Hepatocyte (in vitro differentiated cells): ENCODE results near the gene CCDC18. TPM values are rescaled to one million over a fixed set of nuclear protein-coding genes. Genes with fewer than 3 reads are reported as not detected.

Source experiments
- DNase-seq: peaks from one replicate; pipeline ENCODE4 v3.0.0-alpha.2; 2016; ENCODE audit warnings: low spot score
- H2AFZ ChIP-seq: fragments of 200-600 bp; sonication (generic); 2 replicates; pipeline ENCODE4 v1.6.0; 2016; ENCODE audit warnings: antibody characterized with exemption, mild to moderate bottlenecking
- H3K27ac ChIP-seq: fragments of 200-600 bp; sonication (generic); 2 replicates; pipeline ENCODE4 v1.5.1; 2016; ENCODE audit warnings: mild to moderate bottlenecking
- H3K27me3 ChIP-seq: fragments of 200-600 bp; sonication (generic); 2 replicates; pipeline ENCODE4 v1.6.1; 2016
- H3K36me3 ChIP-seq: fragments of 200-600 bp; sonication (generic); replicated peaks from 2 replicates; pipeline ENCODE4 v1.5.1; 2016; ENCODE audit warnings: low read depth; ENCODE audit not compliant: insufficient read depth
- H3K4me1 ChIP-seq: fragments of 200-600 bp; sonication (generic); 2 replicates; pipeline ENCODE4 v1.5.1; 2016; ENCODE audit warnings: mild to moderate bottlenecking, moderate library complexity; ENCODE audit not compliant: insufficient read depth
- H3K4me2 ChIP-seq: fragments of 200-600 bp; sonication (generic); 2 replicates; pipeline ENCODE4 v1.6.0; 2016
- H3K4me3 ChIP-seq: fragments of 200-600 bp; sonication (generic); 2 replicates; pipeline ENCODE4 v1.5.1; 2016; ENCODE audit warnings: mild to moderate bottlenecking
- H3K79me2 ChIP-seq: fragments of 200-600 bp; sonication (generic); 2 replicates; pipeline ENCODE4 v1.6.0; 2017; ENCODE audit warnings: mild to moderate bottlenecking
- H3K9me2 ChIP-seq: fragments of 200-600 bp; sonication (generic); replicated peaks from 2 replicates; pipeline ENCODE4 v1.6.0; 2017; ENCODE audit warnings: mild to moderate bottlenecking; ENCODE audit not compliant: insufficient read depth
- H3K9me3 ChIP-seq: fragments of 200-600 bp; sonication (generic); 2 replicates; pipeline ENCODE4 v1.5.1; 2016; ENCODE audit warnings: low read depth, mild to moderate bottlenecking
- H4K20me1 ChIP-seq: fragments of 200-600 bp; sonication (generic); 2 replicates; pipeline ENCODE4 v1.6.0; 2016; ENCODE audit warnings: mild to moderate bottlenecking; ENCODE audit not compliant: insufficient read depth, poor library complexity, severe bottlenecking
- EZH2 ChIP-seq: fragments of 200-600 bp; sonication (generic); IDR thresholded peaks from 2 replicates; pipeline ENCODE4 v1.6.1; 2016; ENCODE audit warnings: antibody characterized with exemption, mild to moderate bottlenecking, borderline replicate concordance
- EZH2phosphoT487 ChIP-seq: fragments of 200-600 bp; sonication (generic); IDR thresholded peaks from one replicate; pipeline ENCODE4 v1.6.1; 2018; ENCODE audit warnings: antibody characterized with exemption, mild to moderate bottlenecking, low read depth, moderate library complexity; ENCODE audit not compliant: unreplicated experiment, severe bottlenecking
- WGBS: methylation state at CpG from one replicate; pipeline ENCODE4 v1.1.6; 2016; ENCODE audit warnings: low lambda C conversion rate; ENCODE audit errors: missing lambda C conversion rate; 5-methylcytosine and 5-hydroxymethylcytosine counted together
- polyA plus RNA-seq: library from polyadenylated mRNA; unstranded; fragments of >200 nt; fragmentation: Nextera tagmentation; extraction: Ambion mirVana; gene quantifications from 2 replicates; pipeline ENCODE4 v1.2.1, GENCODE V29; 2016
- total RNA-seq: library from RNA; depleted of rRNA; stranded (reverse); fragments of >200 nt; gene quantifications from 2 replicates; pipeline ENCODE4 v1.2.3, GENCODE V29; 2014
- TF ChIP-seq, protein P1 (sequence below): fragments of 200-600 bp; sonication (generic); IDR thresholded peaks from 2 replicates; pipeline ENCODE4 v1.5.1; 2016; ENCODE audit warnings: antibody characterized with exemption, mild to moderate bottlenecking; ENCODE audit not compliant: poor library complexity

The CCDC18 gene
- total and polyA plus RNA-seq, 2 experiments from 2014 or later, result 4.9 to 6.8 TPM

- no peak overlapping the region for H3K4me2 ChIP-seq
- H4K20me1 ChIP-seq, result no peaks in the 10 kb centered on the region
- no peak overlapping the region for H3K27ac ChIP-seq
- no peak overlapping the region for H3K4me3 ChIP-seq
- H3K27me3 ChIP-seq, result no peaks in the 10 kb centered on the region
- no peak for TF ChIP-seq EZH2
- TF ChIP-seq, protein P1, sequence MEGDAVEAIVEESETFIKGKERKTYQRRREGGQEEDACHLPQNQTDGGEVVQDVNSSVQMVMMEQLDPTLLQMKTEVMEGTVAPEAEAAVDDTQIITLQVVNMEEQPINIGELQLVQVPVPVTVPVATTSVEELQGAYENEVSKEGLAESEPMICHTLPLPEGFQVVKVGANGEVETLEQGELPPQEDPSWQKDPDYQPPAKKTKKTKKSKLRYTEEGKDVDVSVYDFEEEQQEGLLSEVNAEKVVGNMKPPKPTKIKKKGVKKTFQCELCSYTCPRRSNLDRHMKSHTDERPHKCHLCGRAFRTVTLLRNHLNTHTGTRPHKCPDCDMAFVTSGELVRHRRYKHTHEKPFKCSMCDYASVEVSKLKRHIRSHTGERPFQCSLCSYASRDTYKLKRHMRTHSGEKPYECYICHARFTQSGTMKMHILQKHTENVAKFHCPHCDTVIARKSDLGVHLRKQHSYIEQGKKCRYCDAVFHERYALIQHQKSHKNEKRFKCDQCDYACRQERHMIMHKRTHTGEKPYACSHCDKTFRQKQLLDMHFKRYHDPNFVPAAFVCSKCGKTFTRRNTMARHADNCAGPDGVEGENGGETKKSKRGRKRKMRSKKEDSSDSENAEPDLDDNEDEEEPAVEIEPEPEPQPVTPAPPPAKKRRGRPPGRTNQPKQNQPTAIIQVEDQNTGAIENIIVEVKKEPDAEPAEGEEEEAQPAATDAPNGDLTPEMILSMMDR, result no peak
- no peak for TF ChIP-seq EZH2phosphoT487
- DNase-seq, result no peak
- H3K79me2 ChIP-seq, result peaks cover 2% of the 10 kb centered on the region
- H3K36me3 ChIP-seq, result no peaks in the 10 kb centered on the region
- no peak overlapping the region for H2AFZ ChIP-seq
- no peaks in the 10 kb centered on the region for H3K9me3 ChIP-seq
- H3K4me1 ChIP-seq, result no peaks in the 10 kb centered on the region
- H3K9me2 ChIP-seq, result no peaks in the 10 kb centered on the region
- 97% methylated on average over 1 of the region's 1 CpG for WGBS
These were observed 37.4 kb upstream of the CCDC18 start for GRCh38 chr1:93143136-93143535.

GRCh38 chr1:93143769-93144168 lies 36.8 kb upstream of the CCDC18 start:
- Histone ChIP-seq H4K20me1 (no peaks in the 10 kb centered on the region), H3K79me2 (peaks cover 2% of the 10 kb centered on the region), H3K27me3 (no peaks in the 10 kb centered on the region), H3K9me2 (no peaks in the 10 kb centered on the region), H3K9me3 (no peaks in the 10 kb centered on the region), H2AFZ (no peak overlapping the region), H3K4me3 (no peak overlapping the region), H3K4me2 (no peak overlapping the region), H3K4me1 (no peaks in the 10 kb centered on the region), H3K36me3 (no peaks in the 10 kb centered on the region), H3K27ac (no peak overlapping the region)
- TF ChIP-seq EZH2, result no peak
- TF ChIP-seq EZH2phosphoT487, result no peak
- TF ChIP-seq, protein P1, result no peak
- no peak for DNase-seq
- WGBS, result 97% methylated on average over 4 of the region's 4 CpGs

- Histone ChIP-seq H3K9me2 (no peaks in the 10 kb centered on the region), H2AFZ (no peak overlapping the region), H3K36me3 (no peaks in the 10 kb centered on the region), H4K20me1 (no peaks in the 10 kb centered on the region), H3K4me2 (no peak overlapping the region), H3K27me3 (no peaks in the 10 kb centered on the region), H3K9me3 (no peaks in the 10 kb centered on the region), H3K27ac (no peak overlapping the region), H3K4me1 (no peaks in the 10 kb centered on the region), H3K79me2 (peaks cover 2% of the 10 kb centered on the region), H3K4me3 (no peak overlapping the region)
- no peak for DNase-seq
- 69% methylated on average over 7 of the region's 7 CpGs for whole genome bisulfite sequencing
- TF ChIP-seq EZH2phosphoT487, result no peak
- TF ChIP-seq, protein P1, result no peak
- no peak for TF ChIP-seq EZH2
These were observed 32.5 kb upstream of the CCDC18 start for GRCh38 chr1:93148001-93148400.

DNA sequence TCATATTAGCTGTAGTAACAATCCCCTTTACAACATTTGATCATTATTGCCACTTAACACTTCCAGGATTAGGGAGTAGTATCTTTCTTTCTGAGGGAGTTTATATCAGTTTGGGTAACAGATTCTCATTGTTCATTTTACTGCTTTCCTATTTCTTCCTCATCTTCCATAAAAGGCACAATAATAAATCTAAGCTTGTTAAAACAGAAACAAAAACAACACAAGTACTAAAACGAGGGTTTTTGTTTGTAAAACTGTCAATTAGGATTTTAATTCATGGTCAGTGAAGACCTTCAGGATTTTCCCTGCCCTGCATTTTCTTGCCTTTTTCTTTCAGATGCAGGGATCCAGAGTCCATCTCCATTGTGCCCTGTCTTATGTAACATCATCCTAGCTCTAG lies 29.8 kb upstream of the CCDC18 start:
- no peak overlapping the region for H2AFZ ChIP-seq
- no peak overlapping the region for H3K27ac ChIP-seq
- H3K4me1 ChIP-seq, result no peaks in the 10 kb centered on the region
- H3K4me3 ChIP-seq, result no peak overlapping the region
- H3K79me2 ChIP-seq, result no peaks in the 10 kb centered on the region
- H3K9me3 ChIP-seq, result no peaks in the 10 kb centered on the region
- no peak overlapping the region for H3K4me2 ChIP-seq
- H3K27me3 ChIP-seq, result no peaks in the 10 kb centered on the region
- 31% methylated on average over 1 of the region's 1 CpG for WGBS
- no peak for DNase-seq
- no peaks in the 10 kb centered on the region for H3K9me2 ChIP-seq
- H3K36me3 ChIP-seq, result no peaks in the 10 kb centered on the region
- H4K20me1 ChIP-seq, result no peaks in the 10 kb centered on the region
- TF ChIP-seq EZH2 (no peak), EZH2phosphoT487 (no peak)
- TF ChIP-seq, protein P1, result no peak
